ENCODE results near the gene OXCT1.
A peak's percentile ranks its signal among the peaks of the same experiment; 100 is the strongest.

Gene OXCT1

GRCh38 chr5:41808294-41808693 lies 61.9 kb downstream of the OXCT1 start:
- no peak overlapping the region for H3K4me3 Mint-ChIP-seq
- peaks cover 14% of the 10 kb centered on the region for H3K4me1 Mint-ChIP-seq
- no peaks in the 10 kb centered on the region for H3K27me3 Mint-ChIP-seq (ENCODE audit: low read depth)
- peak overlapping the region in 2 of 3 experiments; percentile 38 to 43 for H3K27ac Mint-ChIP-seq
- no peaks in the 10 kb centered on the region for H3K9me3 Mint-ChIP-seq
- H3K36me3 Mint-ChIP-seq (ENCODE audit: low read depth): peaks cover 25% of the 10 kb centered on the region
- no peak for TF ChIP-seq CTCF (IDR thresholded peaks at IDR 0.05; ENCODE audit: unreplicated experiment in 3 of 3)

- H3K9me3 Mint-ChIP-seq: no peaks in the 10 kb centered on the region
- H3K36me3 Mint-ChIP-seq (ENCODE audit: low read depth): peaks cover 17% of the 10 kb centered on the region
- H3K4me3 Mint-ChIP-seq: no peak overlapping the region
- H3K27me3 Mint-ChIP-seq (ENCODE audit: low read depth): no peaks in the 10 kb centered on the region
- no peak for TF ChIP-seq CTCF (IDR thresholded peaks at IDR 0.05; ENCODE audit: unreplicated experiment in 3 of 3)
- no peak overlapping the region for H3K27ac Mint-ChIP-seq
- peaks cover 34% of the 10 kb centered on the region for H3K4me1 Mint-ChIP-seq
These were observed 72.6 kb downstream of the OXCT1 start for GRCh38 chr5:41797662-41798061.

GRCh38 chr5:41796061-41796460 lies 74.2 kb downstream of the OXCT1 start:
- TF ChIP-seq CTCF (IDR thresholded peaks at IDR 0.05; ENCODE audit: unreplicated experiment in 3 of 3): no peak
- Mint-ChIP-seq H3K4me3 (no peak overlapping the region), H3K9me3 (no peaks in the 10 kb centered on the region), H3K27ac (peak overlapping the region; percentile 60 to 99 (median 81)), H3K27me3 (ENCODE audit: low read depth) (no peaks in the 10 kb centered on the region), H3K36me3 (ENCODE audit: low read depth) (peaks cover 24% of the 10 kb centered on the region), H3K4me1 (peaks cover 43% of the 10 kb centered on the region)

GRCh38 chr5:41795125-41795524 lies 75.1 kb downstream of the OXCT1 start:
- H3K4me3 Mint-ChIP-seq: peak overlapping the region in 1 of 3 experiments; percentile 47
- TF ChIP-seq CTCF (IDR thresholded peaks at IDR 0.05; ENCODE audit: unreplicated experiment in 3 of 3): no peak
- peaks cover 17% of the 10 kb centered on the region for H3K36me3 Mint-ChIP-seq (ENCODE audit: low read depth)
- H3K9me3 Mint-ChIP-seq: no peaks in the 10 kb centered on the region
- peak overlapping the region; percentile 99 for H3K27ac Mint-ChIP-seq
- H3K27me3 Mint-ChIP-seq (ENCODE audit: low read depth): no peaks in the 10 kb centered on the region
- peaks cover 51% of the 10 kb centered on the region for H3K4me1 Mint-ChIP-seq

GRCh38 chr5:41794471-41794870 lies 75.8 kb downstream of the OXCT1 start:
- Mint-ChIP-seq H3K27ac (peak overlapping the region; percentile 99), H3K9me3 (no peaks in the 10 kb centered on the region), H3K4me3 (peak overlapping the region in 2 of 3 experiments; percentile 9 to 47), H3K27me3 (ENCODE audit: low read depth) (no peaks in the 10 kb centered on the region), H3K36me3 (ENCODE audit: low read depth) (peaks cover 14% of the 10 kb centered on the region), H3K4me1 (peaks cover 57% of the 10 kb centered on the region)
- TF ChIP-seq CTCF (IDR thresholded peaks at IDR 0.05; ENCODE audit: unreplicated experiment in 3 of 3): no peak

- H3K4me3 Mint-ChIP-seq: peak overlapping the region in 2 of 3 experiments; percentile 1 to 15
- H3K4me1 Mint-ChIP-seq: peaks cover 70% of the 10 kb centered on the region
- H3K36me3 Mint-ChIP-seq (ENCODE audit: low read depth): peaks cover 14% of the 10 kb centered on the region
- no peaks in the 10 kb centered on the region for H3K27me3 Mint-ChIP-seq (ENCODE audit: low read depth)
- peak overlapping the region; percentile 90 to 98 (median 91) for H3K27ac Mint-ChIP-seq
- no peaks in the 10 kb centered on the region for H3K9me3 Mint-ChIP-seq
- TF ChIP-seq CTCF (IDR thresholded peaks at IDR 0.05; ENCODE audit: unreplicated experiment in 3 of 3): no peak
These were observed 77.0 kb downstream of the OXCT1 start for GRCh38 chr5:41793141-41793770.

Data from nephron (organoid).